GM19023 (cell line): Measurements from ENCODE around the gene TMEM131L.

Source experiments
- ATAC-seq: cut with Tn5 transposase; IDR thresholded peaks from one replicate; pipeline ENCODE4 v1.9.1; 2021; ENCODE audit warnings: mild to moderate bottlenecking, moderate library complexity; ENCODE audit not compliant: unreplicated experiment

The TMEM131L gene

GRCh38 chr4:153521478-153521877 is 55.3 kb downstream of the TMEM131L start:
- ATAC-seq = no peak

GRCh38 chr4:153521999-153522801 is 56.0 kb downstream of the TMEM131L start:
- ATAC-seq = peak; percentile 35

- ATAC-seq = peak; percentile 61
Measured at GRCh38 chr4:153522802-153523094, 56.6 kb downstream of the TMEM131L start.

- no peak for ATAC-seq
Measured at GRCh38 chr4:153523164-153523796, 57.1 kb downstream of the TMEM131L start.

- ATAC-seq = no peak
Measured at GRCh38 chr4:153523941-153524386, 57.8 kb downstream of the TMEM131L start.

GRCh38 chr4:153524682-153525081 is 58.5 kb downstream of the TMEM131L start:
- no peak for ATAC-seq

GRCh38 chr4:153527690-153528089 is 61.5 kb downstream of the TMEM131L start:
- no peak for ATAC-seq

GRCh38 chr4:153528705-153529485 is 62.7 kb downstream of the TMEM131L start:
- ATAC-seq = no peak

GRCh38 chr4:153529646-153530045 is 63.5 kb downstream of the TMEM131L start:
- no peak for ATAC-seq

- ATAC-seq = no peak
Measured at GRCh38 chr4:153530284-153530999, 64.3 kb downstream of the TMEM131L start.

- no peak for ATAC-seq
Measured at GRCh38 chr4:153531000-153531358, 64.8 kb downstream of the TMEM131L start.

- ATAC-seq = no peak
Measured at GRCh38 chr4:153531976-153532626, 65.9 kb downstream of the TMEM131L start.

- no peak for ATAC-seq
Measured at GRCh38 chr4:153532636-153533035, 66.5 kb downstream of the TMEM131L start.

- no peak for ATAC-seq
Measured at GRCh38 chr4:153533387-153533786, 67.2 kb downstream of the TMEM131L start.

GRCh38 chr4:153534792-153535629 is 68.9 kb downstream of the TMEM131L start:
- no peak for ATAC-seq

- ATAC-seq = no peak
Measured at GRCh38 chr4:153535772-153536513, 69.8 kb downstream of the TMEM131L start.

- no peak for ATAC-seq
Measured at GRCh38 chr4:153537493-153537960, 71.4 kb downstream of the TMEM131L start.

GRCh38 chr4:153538487-153539357 is 72.6 kb downstream of the TMEM131L start:
- no peak for ATAC-seq
